Measurements from ENCODE around the gene QSOX2. TPM values are rescaled to one million over a fixed set of nuclear protein-coding genes. Genes with fewer than 3 reads are reported as not detected.

The QSOX2 gene
- total RNA-seq, 1 experiment from 2014 or later, result 34.6 TPM

- TF ChIP-seq REST (IDR thresholded peaks at IDR 0.05; ENCODE audit: low read depth) (no peak), CBX3 (IDR thresholded peaks at IDR 0.05; ENCODE audit: low read depth) (no peak), MAX (IDR thresholded peaks at IDR 0.05) (no peak), JUND (IDR thresholded peaks at IDR 0.05) (no peak), ZNF274 (IDR thresholded peaks at IDR 0.05; ENCODE audit: low read depth, low read length) (no peak), SRF (IDR thresholded peaks at IDR 0.05; ENCODE audit: low read depth) (no peak), ELF1 (IDR thresholded peaks at IDR 0.05; ENCODE audit: borderline replicate concordance, low read depth) (no peak)
- TF ChIP-seq, protein P1, sequence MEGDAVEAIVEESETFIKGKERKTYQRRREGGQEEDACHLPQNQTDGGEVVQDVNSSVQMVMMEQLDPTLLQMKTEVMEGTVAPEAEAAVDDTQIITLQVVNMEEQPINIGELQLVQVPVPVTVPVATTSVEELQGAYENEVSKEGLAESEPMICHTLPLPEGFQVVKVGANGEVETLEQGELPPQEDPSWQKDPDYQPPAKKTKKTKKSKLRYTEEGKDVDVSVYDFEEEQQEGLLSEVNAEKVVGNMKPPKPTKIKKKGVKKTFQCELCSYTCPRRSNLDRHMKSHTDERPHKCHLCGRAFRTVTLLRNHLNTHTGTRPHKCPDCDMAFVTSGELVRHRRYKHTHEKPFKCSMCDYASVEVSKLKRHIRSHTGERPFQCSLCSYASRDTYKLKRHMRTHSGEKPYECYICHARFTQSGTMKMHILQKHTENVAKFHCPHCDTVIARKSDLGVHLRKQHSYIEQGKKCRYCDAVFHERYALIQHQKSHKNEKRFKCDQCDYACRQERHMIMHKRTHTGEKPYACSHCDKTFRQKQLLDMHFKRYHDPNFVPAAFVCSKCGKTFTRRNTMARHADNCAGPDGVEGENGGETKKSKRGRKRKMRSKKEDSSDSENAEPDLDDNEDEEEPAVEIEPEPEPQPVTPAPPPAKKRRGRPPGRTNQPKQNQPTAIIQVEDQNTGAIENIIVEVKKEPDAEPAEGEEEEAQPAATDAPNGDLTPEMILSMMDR (IDR thresholded peaks at IDR 0.05 in 2 of 3, conservative IDR thresholded peaks at IDR 0.05 in 1 of 3; ENCODE audit: borderline replicate concordance in 1 of 3, insufficient read depth in 1 of 3, low read depth in 2 of 3, low read length in 2 of 3), result no peak
Observed at GRCh38 chr9:136194540-136194939, 51.1 kb downstream of the QSOX2 start (continued).

DNA sequence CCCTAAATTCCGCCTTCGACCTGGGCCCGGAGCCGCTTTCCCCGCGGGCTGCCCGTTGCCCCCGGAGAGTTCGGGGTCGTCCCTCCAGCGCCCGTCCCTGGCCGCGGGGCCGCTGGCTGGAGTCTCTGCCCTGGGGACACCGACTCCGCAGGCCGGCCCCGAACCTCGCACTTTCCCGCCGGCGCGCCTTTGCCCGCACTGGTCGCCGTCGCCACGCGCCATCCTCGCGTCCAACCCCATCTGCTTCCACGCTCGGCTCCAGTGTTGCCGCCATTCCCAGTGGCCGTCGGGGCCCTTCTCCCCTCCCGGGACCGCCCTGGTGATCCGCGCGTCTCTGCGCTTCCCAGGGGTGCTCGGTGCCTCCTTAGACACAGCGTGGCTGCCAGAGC is 51.7 kb downstream of the QSOX2 start:
- H3K79me2 ChIP-seq (ENCODE audit: insufficient read depth, low read length), result no peaks in the 10 kb centered on the region
- CTCF ChIA-PET, result no interaction called here
- no peak overlapping the region for H3K4me3 ChIP-seq (replicated peaks in 1 of 2; ENCODE audit: low read depth in 1 of 2, low read length in 2 of 2)
- BruUV-seq (replicated peaks), result no TSS peak
- POLR2A ChIA-PET, result no interaction called here
- ATAC-seq, result no peak
- intact Hi-C loops (cut with micrococcal nuclease), result no loop called here
- RAD21 ChIA-PET (ENCODE audit: low non-redundant PET in 1 of 2, low total read pairs in 2 of 2, uncharacterized antibody in 2 of 2, unreplicated experiment in 2 of 2), result no interaction called here
- no peak overlapping the region for H3K4me2 ChIP-seq (ENCODE audit: low read length)
- no peak overlapping the region for H3K9ac ChIP-seq (ENCODE audit: low read length)
- H3K4me1 ChIP-seq (ENCODE audit: control insufficient read depth in 1 of 2, insufficient read depth in 2 of 2, low read length in 2 of 2), result peaks cover 5 to 13% of the 10 kb centered on the region in 2 experiments; a peak in 2 of 4 replicates
- H3K36me3 ChIP-seq (ENCODE audit: control insufficient read depth in 1 of 2, insufficient read depth in 2 of 2, low read length in 2 of 2), result no peaks in the 10 kb centered on the region
- DNase-seq (ENCODE audit: low read depth, low spot score), result no peak
- H4K20me1 ChIP-seq (ENCODE audit: insufficient read depth), result no peaks in the 10 kb centered on the region
- no peaks in the 10 kb centered on the region for H3K27me3 ChIP-seq (ENCODE audit: insufficient read depth, low read length)
- no peak overlapping the region for H3K27ac ChIP-seq (ENCODE audit: low read depth, low read length)
- H3K9me3 ChIP-seq (ENCODE audit: control insufficient read depth in 1 of 2, insufficient read depth in 1 of 2, low read depth in 1 of 2, low read length in 2 of 2), result no peaks in the 10 kb centered on the region
- no peaks in the 10 kb centered on the region for H3K9me2 ChIP-seq (ENCODE audit: insufficient read depth)
- no peak overlapping the region for H2AFZ ChIP-seq (ENCODE audit: low read depth, low read length, poor library complexity, severe bottlenecking)
- no peak for TF ChIP-seq REST (IDR thresholded peaks at IDR 0.05; ENCODE audit: low read depth)
- TF ChIP-seq EZH2 (IDR thresholded peaks at IDR 0.05), result no peak
- no peak for TF ChIP-seq POLR2A (IDR thresholded peaks at IDR 0.05; ENCODE audit: borderline replicate concordance, extremely low read depth, insufficient read depth, insufficient read length)
- TF ChIP-seq FOSL1 (IDR thresholded peaks at IDR 0.05; ENCODE audit: low read depth), result no peak
- no peak for TF ChIP-seq CBX3 (IDR thresholded peaks at IDR 0.05; ENCODE audit: low read depth)
- no peak for TF ChIP-seq ZFX (IDR thresholded peaks at IDR 0.05)
- TF ChIP-seq, protein P1 (IDR thresholded peaks at IDR 0.05 in 2 of 3, conservative IDR thresholded peaks at IDR 0.05 in 1 of 3; ENCODE audit: borderline replicate concordance in 1 of 3, insufficient read depth in 1 of 3, low read depth in 2 of 3, low read length in 2 of 3), result no peak
- TF ChIP-seq ATF3 (IDR thresholded peaks at IDR 0.05), result no peak
